Ascending aorta (tissue), 2 donors: ENCODE measurements around the gene CPNE6. TPM values are rescaled to one million over a fixed set of nuclear protein-coding genes. Genes with fewer than 3 reads are reported as not detected.

Source experiments
- DNase-seq, 2 donors: peaks; one replicate each; pipeline ENCODE4 v3.0.0-alpha.2; 2019; ENCODE audit warnings: low spot score in 2 of 2
- H3K27ac ChIP-seq, 2 donors: fragments of 200-600 bp; sonication (generic); one replicate each; pipeline ENCODE4 v1.5.1; 2016 to 2017; ENCODE audit warnings: mild to moderate bottlenecking in 1 of 2
- H3K27me3 ChIP-seq: fragments of 200-600 bp; sonication (generic); one replicate; pipeline ENCODE4 v1.5.1; 2017
- H3K36me3 ChIP-seq, 2 donors: fragments of 200-600 bp; sonication (generic); one replicate each; pipeline ENCODE4 v1.5.1; 2016
- H3K4me1 ChIP-seq, 2 donors: fragments of 200-600 bp; sonication (generic); one replicate each; pipeline ENCODE4 v1.5.1; 2016 to 2017; ENCODE audit warnings: mild to moderate bottlenecking in 1 of 2
- H3K4me3 ChIP-seq, 2 donors: fragments of 200-600 bp; sonication (generic); one replicate each; pipeline ENCODE4 v1.5.1; 2016 to 2017; ENCODE audit warnings: mild to moderate bottlenecking in 1 of 2
- H3K9me3 ChIP-seq, 2 donors: fragments of 200-600 bp; sonication (generic); one replicate each; pipeline ENCODE4 v1.5.1; 2016
- CTCF ChIP-seq, 3 experiments: fragments of 200-600 bp in 2 of 3; fragments of 450-650 bp in 1 of 3; sonication (generic) in 2 of 3; IDR thresholded peaks; one replicate each; pipeline ENCODE4 v1.5.1; 2016 to 2019; ENCODE audit warnings: antibody characterized with exemption in 3 of 3, mild to moderate bottlenecking in 1 of 3, moderate library complexity in 1 of 3
- intact Hi-C: fragments of 100-400 bp; cut with DNase I; formaldehyde crosslinking; loops from one replicate; pipeline ENCODE4 v1.15.1; 2023
- total RNA-seq: library from RNA; depleted of rRNA; stranded (reverse); fragments of >200 nt; gene quantifications from one replicate; pipeline ENCODE4 v1.1.0, GENCODE V29; 2016

Gene CPNE6
- total RNA-seq, 1 donor from 2014 or later: not detected

GRCh38 chr14:24092505-24093206, 21.3 kb downstream of the CPNE6 start:
- intact Hi-C loops: loop anchor here (5.0 kb wide), 1 partner anchor 535 kb away; the partner anchor contains the start of gene THTPA
- no peak for TF ChIP-seq CTCF (IDR thresholded peaks at IDR 0.05)
- DNase-seq: no peak

GRCh38 chr14:24093207-24093900, 22.0 kb downstream of the CPNE6 start:
- no peaks in the 10 kb centered on the region for H3K36me3 ChIP-seq
- H3K4me3 ChIP-seq: peak overlapping the region; percentile 72 to 81
- H3K4me1 ChIP-seq: peaks cover 0 to 11% of the 10 kb centered on the region in 2 donors
- intact Hi-C loops: loop anchor here (5.0 kb wide), 1 partner anchor 536 kb away; the partner anchor contains the start of gene THTPA
- peak in 1 of 3 experiments; percentile 14 for TF ChIP-seq CTCF (IDR thresholded peaks at IDR 0.05)
- peak overlapping the region; percentile 92 to 95 for H3K27ac ChIP-seq
- no peaks in the 10 kb centered on the region for H3K27me3 ChIP-seq
- no peak for DNase-seq
- H3K9me3 ChIP-seq: no peaks in the 10 kb centered on the region

More at GRCh38 chr14:24092505-24093206, 21.3 kb downstream of the CPNE6 start:
- H3K27ac ChIP-seq: peak overlapping the region; percentile 92 to 95
- H3K27me3 ChIP-seq: no peaks in the 10 kb centered on the region
- peaks cover 0 to 11% of the 10 kb centered on the region in 2 donors for H3K4me1 ChIP-seq
- H3K36me3 ChIP-seq: no peaks in the 10 kb centered on the region
- no peak overlapping the region for H3K4me3 ChIP-seq
- H3K9me3 ChIP-seq: no peaks in the 10 kb centered on the region

- H3K9me3 ChIP-seq: no peaks in the 10 kb centered on the region
- peak within 1 kb of the TSS; percentile 72 to 81 for H3K4me3 ChIP-seq
- peak in 1 of 3 experiments; percentile 24 for TF ChIP-seq CTCF (IDR thresholded peaks at IDR 0.05)
- H3K36me3 ChIP-seq: peaks cover 0 to 4% of the 10 kb centered on the region in 2 donors
- H3K4me1 ChIP-seq: peaks cover 0 to 11% of the 10 kb centered on the region in 2 donors
- intact Hi-C loops: loop anchor here (1.0 to 5.0 kb wide), 3 partner anchors 14 to 537 kb away; partner anchors contain the start of genes DCAF11, NRL and THTPA
- DNase-seq: peak; percentile 83 to 97
- peak within 1 kb of the TSS; percentile 92 to 95 for H3K27ac ChIP-seq
- no peaks in the 10 kb centered on the region for H3K27me3 ChIP-seq
These were observed 22.8 kb downstream of the CPNE6 start, which contains the start of gene PCK2 for GRCh38 chr14:24093901-24094840. Gene PCK2, plus strand, starts transcription at chr14:24094311. Its CDS starts 95 bp downstream, at chr14:24094406.

GRCh38 chr14:24094841-24095270, 23.5 kb downstream of the CPNE6 start:
- H3K27ac ChIP-seq: peak overlapping the region; percentile 92 to 95
- no peak for DNase-seq
- peaks cover 1 to 4% of the 10 kb centered on the region in 2 donors for H3K36me3 ChIP-seq
- H3K4me3 ChIP-seq: peak overlapping the region; percentile 72 to 81
- H3K27me3 ChIP-seq: no peaks in the 10 kb centered on the region
- no peaks in the 10 kb centered on the region for H3K9me3 ChIP-seq
- no peak for TF ChIP-seq CTCF (IDR thresholded peaks at IDR 0.05)
- intact Hi-C loops: loop anchor here (1.0 to 5.0 kb wide), 3 partner anchors 13 to 538 kb away; partner anchors contain the start of genes DCAF11, NRL and THTPA
- H3K4me1 ChIP-seq: peaks cover 0 to 11% of the 10 kb centered on the region in 2 donors
